RCC 7860 (cell line): ENCODE results near the gene NFASC.

Experiments used
- DNase-seq: peaks from one replicate; pipeline ENCODE4 v3.0.0-alpha.2; 2015; ENCODE audit warnings: low spot score
- FAIRE-seq: peaks from 2 replicates; lab custom pipeline; 2012; peaks lifted over from hg19 to GRCh38; lab: Jason Lieb, UNC

The NFASC gene

DNA sequence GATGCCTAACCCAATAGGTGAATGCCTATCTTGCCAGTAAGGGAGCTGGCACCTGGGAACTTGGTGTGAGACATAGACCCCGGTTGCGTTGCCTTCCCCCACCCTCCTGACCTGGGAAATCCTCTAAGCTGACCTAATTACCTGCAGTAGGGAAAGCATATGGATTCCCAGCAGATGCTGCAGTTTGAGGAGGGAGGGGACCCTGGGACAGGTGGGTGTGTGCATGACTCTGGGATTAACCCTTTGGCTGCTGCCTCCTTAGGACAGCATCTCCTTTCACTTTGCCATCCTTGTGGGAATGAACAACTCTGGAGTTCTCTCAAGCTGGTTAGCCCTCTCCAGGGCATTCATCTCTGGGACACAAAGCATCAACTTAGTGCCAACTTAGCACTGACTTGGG lies 16.4 kb upstream of the NFASC start:
- DNase-seq (no peak), FAIRE-seq (no peak)

DNA sequence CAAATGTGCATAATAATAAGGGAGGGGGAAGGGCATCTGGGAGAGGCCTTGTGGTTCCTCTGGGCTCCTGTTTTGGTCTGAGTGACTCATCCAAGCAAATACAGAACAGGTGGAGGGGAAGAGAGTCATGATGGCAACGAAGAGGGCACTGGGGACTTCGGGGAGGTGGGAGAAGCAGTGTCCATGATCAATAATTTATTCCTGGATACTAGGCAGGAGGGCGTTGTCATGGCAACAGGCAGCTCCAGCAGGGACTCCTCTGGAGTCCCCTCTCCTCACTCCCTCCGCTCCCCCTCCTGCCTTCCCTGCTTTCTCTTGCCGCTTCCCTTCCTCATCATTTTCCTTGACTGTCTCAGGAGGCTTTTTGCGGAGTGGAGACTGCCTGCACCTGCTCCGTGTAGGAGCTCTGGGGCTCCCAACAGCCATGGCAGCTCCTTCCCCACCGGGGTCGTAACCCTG lies 12.3 kb upstream of the NFASC start:
- FAIRE-seq, result no peak

DNA sequence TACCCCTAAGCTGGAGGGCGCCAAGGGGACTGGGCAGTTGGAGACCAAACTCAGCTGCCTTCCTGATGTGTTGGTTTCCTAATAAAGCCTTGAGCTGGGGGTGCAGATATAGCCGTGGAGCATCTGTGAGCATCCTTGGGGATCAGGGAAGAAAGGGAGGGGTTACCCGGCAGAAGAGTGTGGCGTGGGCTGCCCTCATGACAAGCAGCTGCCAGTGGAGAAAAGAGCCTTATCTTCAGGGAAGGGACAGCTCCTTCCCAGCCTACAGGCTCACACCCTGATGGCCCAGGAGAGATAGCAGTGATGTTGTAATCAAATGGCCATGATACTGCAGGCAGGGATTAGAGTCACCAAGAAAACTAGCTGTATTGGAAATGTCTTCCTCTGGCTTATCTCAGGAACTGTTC lies 10.8 kb upstream of the NFASC start:
- FAIRE-seq, result no peak
- no peak for DNase-seq

More for the DNA sequence above, 12.3 kb upstream of the NFASC start:
- no peak for DNase-seq

DNA sequence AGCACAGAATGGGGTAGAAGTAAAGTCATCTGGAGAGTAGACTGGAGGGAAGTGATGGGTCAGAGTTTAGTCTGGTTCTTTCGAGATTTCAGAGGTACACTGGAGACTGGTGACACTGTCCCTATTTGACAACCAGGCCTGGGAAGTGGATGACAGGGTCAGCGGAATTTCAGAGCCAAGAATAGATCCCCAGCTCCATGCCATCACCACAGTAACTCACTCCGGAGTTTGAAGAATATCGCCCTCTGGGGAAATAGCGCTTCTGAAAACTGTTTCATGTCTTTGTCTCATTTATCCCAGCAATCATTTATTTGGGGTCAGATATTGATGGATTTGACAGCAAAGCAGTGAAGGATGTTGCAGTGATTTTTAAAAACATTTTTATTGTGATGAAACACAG lies 7.6 kb upstream of the NFASC start:
- DNase-seq, result no peak
- no peak for FAIRE-seq

DNA sequence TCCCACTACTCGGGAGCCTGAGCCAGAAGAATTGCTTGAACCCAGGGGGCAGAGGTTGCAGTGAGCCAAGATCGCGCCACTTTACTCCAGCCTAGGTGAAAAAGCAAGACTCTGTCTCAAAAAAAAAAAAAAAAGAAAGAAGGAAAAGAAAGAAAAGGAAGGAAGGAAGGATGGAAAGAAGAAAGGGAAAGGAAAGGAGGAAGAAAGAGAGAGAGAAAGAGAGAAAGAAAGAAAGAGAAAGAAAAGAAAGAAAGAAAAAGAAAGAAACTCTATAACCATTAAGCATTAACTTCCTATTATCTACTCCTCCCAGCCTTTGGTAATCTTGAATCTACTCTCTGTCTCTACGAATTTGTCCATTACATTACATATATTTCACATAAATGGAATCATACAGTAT lies 6.9 kb upstream of the NFASC start:
- no peak for FAIRE-seq
- no peak for DNase-seq

DNA sequence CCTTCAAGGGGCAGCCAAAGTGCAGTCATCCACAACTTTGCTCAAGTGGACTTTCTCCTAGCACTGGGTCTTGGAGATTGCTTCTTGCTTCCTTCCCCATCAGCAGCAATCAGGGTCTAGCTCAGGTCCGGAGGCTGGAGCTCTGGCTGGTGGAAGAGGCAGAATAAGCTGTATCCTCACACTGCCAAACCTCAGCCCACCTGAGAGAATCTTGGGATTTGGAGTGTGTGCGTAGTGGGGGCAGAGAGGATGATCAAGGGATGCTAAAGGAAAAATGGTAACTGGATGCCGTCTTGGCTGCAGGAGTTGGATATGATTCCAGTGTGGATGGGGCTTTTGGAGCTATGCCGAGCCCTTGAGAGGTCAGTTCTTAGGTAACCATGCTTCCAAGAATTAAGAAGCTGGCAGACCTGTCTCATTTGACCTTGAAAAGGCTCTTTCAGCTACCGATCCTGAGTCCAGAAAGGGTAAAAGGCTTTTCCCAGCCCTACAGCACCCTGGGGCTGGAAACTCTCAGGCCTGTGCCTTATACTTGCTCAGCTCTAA lies 4.5 kb upstream of the NFASC start:
- DNase-seq, result no peak
- no peak for FAIRE-seq

DNA sequence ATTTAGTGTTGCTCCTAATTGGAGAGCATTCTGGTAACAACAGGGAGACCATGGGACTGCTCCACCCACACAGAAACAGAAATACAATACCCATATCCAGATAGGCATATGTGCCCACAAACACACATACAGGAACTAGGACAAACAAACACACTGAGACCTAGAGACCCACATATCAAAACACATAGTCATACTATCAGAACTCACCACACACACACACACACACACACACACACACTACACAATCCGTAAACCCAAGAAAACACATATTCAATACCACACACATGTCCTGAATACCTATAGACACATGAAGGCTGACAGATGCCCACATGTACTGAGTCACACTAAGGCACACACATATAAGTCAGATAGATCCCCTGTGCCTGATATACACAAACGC lies 3.5 kb upstream of the NFASC start:
- DNase-seq (no peak), FAIRE-seq (no peak)

DNA sequence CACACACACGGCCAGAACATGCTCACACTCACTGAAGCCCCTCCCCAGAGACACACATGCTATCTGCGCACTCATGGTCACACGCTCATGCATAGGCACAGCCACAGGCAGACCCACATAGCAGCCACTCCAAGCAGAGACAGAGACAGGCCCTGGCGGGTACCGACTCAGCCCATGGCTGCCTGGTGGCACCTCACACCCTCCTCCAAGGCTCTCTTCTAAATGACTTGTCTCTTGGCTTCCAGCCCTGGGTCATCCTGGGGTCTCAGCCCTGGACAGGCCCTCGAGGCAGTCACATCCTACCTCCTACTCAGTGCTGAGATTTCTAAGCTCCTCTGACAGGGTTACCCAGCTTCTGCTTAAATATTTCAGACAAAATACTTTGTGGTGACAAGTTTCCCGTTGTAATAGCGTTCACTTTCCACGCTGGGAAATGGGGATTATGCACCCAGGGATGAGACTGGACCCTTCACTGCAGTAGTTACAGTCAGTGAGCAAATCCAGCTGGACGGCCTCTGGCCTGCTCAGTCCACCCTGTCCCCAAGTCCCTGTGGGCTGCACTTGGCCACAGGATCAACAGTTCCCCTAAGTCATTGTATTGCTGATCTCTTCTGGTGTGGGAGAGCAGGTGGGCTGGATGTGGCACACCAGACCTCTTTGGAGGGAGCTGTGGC lies 2.9 kb upstream of the NFASC start:
- no peak for FAIRE-seq

DNA sequence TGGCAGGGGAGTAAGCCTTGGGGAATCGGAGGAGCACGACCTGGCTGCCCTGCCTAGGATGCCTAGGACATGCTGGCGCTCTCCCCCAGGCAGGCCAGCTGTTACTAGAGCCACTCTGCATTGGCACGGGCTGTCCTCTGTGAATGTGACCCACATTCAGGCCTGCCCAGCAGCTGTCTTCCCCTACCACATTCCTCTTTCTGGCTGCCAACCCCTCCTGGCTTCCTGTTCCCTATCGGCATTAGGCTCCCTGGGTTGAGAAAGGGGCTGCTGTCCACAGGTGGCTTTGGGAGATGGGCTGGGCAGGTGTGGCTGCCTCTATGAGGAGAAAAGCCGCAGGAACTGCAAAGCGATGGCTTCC lies 2.3 kb upstream of the NFASC start:
- no peak for FAIRE-seq
- no peak for DNase-seq

More for the DNA sequence above, 2.9 kb upstream of the NFASC start:
- DNase-seq, result no peak

DNA sequence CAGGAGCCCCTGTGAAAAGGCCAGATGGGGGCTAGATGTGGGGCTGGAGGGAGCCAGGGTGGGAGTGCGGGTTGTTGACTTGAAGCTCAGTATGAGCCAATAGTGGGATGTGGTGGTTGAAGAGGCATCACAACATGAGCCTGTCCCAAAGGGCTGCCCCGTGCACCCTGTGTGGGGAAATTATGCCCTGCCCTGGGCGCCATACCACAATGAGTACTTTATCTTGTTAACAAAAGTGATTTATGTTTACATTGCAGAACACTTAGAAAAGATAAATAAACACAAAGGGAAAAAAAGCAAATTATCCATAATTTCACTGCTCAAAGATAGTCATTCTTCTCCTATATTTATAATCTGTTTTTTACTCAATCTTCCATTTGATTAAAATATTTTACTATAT lies 1.6 kb upstream of the NFASC start:
- no peak for FAIRE-seq
- no peak for DNase-seq

DNA sequence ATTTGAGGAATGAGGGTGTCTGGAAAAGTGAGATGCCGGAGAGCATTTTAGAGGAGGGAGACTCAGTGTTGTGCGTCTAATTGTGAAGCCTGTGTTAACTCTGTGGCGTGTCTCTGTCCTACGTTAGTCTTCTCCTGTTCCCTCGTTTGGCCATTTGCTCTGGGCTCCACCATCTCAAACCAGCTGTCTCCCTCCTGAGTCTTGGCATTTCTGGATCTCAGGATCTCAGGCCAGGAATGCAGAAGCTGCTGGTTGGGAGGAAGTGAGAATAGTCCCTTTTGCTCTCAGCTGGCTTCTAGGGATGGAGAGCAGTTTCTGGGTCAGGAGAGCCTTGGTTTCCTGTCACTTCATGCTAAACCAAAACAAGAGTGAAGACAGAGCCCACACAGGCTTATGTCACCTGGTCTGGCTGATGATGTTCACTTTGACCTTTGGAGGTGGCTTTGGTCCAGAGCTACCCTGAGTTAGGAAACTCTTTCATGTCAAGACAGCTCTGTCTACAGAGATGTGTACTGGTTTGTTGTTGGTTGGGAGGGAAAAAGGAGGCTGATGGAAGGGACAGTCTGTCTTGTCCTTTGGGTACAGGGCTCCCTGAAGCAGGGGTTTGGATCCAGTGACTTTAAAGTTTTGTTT lies 859 bp downstream of the NFASC start:
- no peak for FAIRE-seq
- no peak for DNase-seq

DNA sequence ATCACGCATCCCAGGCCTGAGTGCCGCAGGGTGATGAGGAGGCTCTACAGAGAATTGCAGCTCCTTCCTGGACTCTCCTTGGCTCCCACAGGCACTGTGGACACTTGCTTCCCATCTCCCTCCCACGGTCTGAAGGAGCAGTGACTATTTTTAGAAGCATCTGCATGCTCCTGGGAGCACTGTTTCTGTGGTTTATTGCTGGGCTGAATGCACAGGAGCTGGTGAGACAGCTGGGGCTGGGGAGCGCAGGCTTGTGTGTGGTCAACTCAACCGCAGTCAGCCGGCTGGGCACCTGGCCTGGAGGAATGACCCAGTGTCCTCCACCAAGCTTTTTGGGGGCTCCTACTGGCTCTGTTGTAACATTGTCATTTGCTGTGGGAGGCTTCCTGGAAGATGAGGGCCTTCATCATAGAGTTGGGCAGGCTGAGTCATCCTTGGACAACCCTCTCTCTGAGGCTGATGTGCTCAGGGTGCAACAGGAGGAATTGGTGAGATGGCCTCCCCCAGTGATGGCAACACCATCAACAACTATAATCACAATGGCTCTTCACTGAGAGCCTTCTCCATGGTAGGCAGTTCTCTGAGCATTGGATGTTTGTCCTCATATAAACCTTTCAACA lies 1.7 kb downstream of the NFASC start:
- FAIRE-seq, result no peak
- no peak for DNase-seq

DNA sequence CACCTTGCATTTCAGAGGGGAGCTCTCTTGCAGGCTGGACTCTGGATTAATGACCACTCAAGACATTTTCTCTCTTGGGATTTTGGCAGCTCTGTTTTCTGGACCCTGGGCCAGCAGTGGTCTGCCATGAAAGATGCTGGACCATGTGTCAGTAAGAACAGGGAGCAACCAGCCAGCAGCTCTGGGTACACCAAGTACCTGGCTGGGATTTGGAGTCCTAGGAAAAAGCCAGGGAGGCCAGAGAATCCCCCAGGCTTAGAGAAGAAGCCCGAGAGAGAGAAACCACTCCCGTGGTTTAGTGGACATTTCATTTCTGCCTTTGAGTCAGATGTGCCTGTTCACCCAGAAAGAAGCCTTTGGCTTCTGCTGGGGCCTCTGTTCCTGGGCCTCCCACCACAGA lies 2.5 kb downstream of the NFASC start:
- FAIRE-seq (no peak), DNase-seq (no peak)

DNA sequence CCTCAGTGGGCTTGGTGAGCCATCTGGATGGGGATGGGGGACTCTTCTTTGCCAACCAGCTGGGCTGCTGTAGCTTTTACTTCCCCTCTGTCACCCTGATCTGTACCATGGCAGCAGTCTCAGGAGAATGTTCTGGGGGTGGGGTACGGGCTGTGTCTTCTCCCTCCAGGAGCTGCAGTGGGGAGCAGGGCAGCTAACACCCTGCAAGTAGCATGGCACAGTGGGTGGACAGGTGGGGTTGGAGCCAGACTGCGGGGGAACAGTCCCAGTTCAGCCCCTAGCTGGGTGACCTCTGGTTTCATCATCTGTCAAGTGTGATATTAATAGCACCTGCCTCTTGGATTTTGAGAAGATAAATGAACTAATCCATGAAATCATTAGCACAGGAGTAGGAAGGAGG lies 3.1 kb downstream of the NFASC start:
- FAIRE-seq (no peak), DNase-seq (no peak)

DNA sequence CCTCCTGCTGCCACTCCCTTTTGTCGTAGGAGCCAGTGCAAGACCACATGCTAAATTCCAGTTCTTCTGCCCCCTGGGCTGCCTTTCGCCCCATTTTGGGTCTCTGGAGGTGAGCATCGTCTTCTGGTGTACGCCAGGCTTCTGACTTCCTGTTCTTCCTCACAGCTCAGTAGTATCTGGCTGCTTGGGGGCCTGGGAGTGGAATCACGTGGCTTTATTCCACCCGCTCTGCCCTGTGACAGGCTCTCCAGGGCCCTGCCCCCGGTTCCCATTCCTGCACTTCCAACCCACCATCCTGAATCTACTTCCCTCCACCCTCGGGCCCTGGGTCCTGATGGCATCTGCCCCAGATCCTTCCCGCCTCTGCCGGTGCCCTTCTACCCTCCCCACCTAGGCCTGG lies 3.6 kb downstream of the NFASC start:
- FAIRE-seq, result no peak

DNA sequence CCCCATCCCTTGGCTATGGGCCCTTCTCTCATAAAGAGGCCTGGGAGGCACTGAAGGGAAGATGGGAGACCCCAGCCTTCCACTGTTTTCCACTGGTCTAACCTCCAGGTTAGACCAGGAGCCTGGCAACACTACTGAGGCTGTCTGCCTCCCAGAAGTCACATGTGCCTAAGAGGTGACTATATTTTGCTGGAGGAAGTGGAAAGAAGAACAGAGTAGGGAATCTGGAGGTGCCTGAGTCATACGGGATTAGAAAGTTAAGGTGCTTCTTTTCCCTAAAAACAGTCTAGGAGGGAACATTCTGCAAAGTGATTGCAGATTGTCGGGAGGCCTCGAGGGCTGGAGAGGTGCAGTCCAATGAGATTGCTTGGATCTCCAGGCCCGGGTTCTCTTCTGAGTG lies 4.6 kb downstream of the NFASC start:
- no peak for FAIRE-seq

More for the DNA sequence above, 3.6 kb downstream of the NFASC start:
- DNase-seq, result no peak

DNA sequence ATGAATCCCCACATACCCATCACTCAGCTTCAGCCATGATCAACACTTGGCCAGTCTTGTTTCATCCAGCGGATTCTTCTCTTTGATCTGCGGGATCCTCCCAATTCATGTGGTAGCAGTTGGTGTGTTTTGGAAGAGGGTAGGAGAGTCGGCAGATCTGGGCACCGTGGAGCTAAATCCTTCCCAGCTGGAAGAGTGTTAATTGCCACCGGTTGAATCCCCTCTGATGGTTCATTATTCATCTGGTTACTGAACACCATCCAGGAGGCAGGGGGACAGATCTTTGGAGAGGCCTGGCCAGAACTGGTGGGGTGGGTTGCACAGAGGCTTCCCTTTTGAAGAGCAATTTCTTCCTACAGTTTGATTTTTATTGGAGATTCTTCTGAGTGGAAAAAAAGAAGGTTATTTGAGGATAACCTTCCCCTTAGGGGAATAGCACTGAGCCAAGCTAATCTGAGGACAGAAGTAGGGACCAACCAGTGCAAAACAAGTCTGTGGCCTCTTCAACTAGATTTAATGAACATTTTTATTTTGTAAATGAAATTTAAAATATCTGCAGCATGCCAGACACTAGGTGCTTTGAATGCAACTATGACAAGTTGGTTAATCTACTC lies 8.1 kb downstream of the NFASC start:
- no peak for DNase-seq
- no peak for FAIRE-seq

More for the DNA sequence above, 4.6 kb downstream of the NFASC start:
- DNase-seq, result no peak

DNA sequence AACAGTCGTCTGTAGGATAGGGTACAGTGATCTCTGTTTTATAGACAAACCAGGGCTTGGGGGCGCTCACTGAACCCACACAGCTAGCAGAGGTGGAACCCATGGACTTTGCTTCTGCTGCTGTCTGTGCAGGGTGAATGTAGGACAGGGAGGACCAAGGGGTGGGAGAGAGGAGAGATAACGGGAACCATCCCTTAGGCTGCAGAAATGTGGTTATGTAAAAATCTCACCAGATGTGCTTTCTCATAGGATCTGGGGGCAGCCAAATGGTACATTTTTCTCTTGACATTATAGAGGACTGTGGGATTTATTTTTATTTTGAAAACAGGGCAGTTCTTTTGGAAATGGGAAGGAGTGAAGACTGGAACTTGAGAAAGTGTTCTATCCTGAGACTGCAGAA lies 8.7 kb downstream of the NFASC start:
- no peak for DNase-seq
- no peak for FAIRE-seq

DNA sequence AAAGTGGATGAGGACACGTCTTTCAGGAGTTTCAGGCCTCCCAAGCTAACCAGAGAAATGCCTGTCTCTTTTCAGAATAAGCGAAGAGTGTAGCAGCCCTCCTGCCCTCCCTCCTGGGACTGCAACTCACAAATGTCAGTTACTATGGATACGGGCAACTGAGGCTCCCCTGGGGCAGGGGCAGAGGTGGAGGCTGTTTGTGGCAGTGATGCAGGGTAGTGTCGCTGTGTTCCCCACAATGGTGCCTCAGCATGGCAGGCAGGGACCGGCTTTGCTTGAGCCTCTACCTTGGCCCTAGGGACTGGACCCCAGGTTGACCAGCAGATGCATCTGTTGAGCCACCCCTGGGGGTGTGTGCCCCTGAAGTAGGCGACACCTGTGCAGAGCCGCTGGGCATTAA lies 10.2 kb downstream of the NFASC start:
- DNase-seq (no peak), FAIRE-seq (no peak)

DNA sequence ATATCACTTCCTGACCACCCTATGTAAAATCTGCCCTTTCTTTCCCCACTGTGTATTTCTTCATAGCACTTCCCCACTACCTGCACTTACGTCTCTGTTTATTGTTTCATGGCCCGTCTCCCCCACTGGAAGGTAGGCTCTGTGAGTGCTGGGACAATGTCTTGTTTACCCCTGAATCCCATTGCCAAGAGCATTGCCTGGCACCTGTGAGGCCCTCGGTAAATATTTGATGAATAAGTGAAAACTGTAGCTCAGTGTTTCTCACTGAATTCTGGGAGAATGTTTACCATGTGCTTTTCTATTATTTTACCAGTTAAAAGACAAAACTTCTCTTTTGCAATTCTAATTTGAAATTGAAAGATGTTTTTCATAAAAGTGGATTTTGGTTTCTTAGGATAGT lies 11.8 kb downstream of the NFASC start:
- FAIRE-seq (no peak), DNase-seq (no peak)

DNA sequence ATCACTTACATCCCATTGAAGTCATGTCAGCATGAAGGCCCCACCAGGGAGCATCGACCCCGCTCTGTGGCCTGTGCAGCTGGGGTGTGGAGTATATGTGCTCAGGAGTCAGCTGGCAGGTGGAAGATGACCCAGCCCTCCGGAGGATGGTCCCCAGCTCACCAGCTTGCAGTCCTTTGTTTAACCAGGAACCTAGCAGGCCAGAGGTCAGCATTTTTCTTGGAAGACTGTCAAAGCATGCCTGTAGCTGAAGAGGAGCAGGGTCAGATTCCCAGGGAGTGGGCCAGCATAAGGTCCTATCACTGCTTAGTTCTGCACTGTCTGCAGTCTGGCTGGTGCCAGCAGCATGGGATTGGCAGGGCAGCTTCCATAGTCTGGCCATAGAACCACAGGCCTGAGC lies 12.7 kb downstream of the NFASC start:
- DNase-seq (no peak), FAIRE-seq (no peak)

DNA sequence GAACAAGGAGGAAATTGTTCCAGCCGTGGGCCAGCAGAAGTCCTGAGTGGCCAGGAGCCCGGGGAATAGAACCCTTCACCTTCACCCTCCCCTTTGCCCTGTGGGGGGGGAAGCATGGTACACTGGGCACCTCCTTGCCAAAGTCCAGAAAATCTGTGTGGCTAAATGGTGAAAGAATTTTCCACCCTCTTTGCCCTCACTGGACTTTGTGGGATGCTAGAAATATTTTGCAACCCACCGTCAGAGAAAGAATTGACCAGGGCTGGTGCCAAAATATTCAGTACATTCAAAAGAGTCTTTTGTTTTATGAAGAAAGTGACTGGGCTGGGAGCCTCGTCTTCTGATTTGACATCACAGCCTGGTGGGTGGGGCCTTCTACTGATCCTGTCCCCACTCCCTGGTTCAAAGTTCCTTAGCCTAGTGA lies 14.6 kb downstream of the NFASC start:
- FAIRE-seq (no peak), DNase-seq (no peak)
